HG02610 (cell line): ENCODE measurements around the gene RRP36.
A peak's percentile ranks its signal among the peaks of the same experiment; 100 is the strongest.

ENCODE experiments used
- ATAC-seq: cut with Tn5 transposase; IDR thresholded peaks from one replicate; pipeline ENCODE4 v1.9.1; 2021; ENCODE audit warnings: mild to moderate bottlenecking, moderate library complexity; ENCODE audit not compliant: unreplicated experiment

The RRP36 gene

DNA sequence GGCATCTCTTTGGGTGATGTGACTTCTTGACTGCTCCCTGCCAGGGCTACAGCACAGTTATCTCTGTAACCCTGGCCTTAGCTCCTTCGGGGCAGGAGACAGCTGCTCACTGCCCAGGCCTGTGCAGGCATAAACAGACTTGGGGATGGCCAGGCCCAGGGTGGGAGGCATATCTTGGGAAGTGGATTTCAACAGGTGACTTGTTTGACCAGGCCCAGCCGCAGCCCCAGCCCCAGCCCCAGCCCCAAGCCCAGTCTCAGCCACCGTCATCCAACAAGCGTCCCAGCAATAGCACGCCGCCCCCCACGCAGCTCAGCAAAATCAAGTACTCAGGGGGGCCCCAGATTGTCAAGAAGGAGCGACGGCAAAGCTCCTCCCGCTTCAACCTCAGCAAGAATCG lies 15.2 kb upstream of the RRP36 start:
- ATAC-seq: no peak

DNA sequence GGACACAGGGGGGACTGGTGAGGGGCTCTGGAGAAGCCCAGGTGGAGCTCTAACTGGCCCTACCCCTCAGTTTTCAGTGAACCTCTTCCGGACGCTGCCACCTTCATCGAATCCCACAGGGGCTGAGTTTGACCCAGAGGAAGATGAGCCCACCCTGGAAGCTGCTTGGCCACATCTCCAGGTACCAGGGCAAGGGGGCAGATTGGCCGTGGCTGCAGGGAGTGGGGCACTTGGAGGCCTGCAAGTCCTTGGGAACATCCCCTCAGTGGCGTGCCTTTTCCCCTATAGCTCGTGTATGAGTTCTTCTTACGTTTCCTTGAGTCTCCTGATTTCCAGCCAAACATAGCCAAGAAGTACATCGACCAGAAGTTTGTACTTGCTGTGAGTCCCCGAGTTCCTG lies 14.3 kb upstream of the RRP36 start:
- no peak for ATAC-seq

DNA sequence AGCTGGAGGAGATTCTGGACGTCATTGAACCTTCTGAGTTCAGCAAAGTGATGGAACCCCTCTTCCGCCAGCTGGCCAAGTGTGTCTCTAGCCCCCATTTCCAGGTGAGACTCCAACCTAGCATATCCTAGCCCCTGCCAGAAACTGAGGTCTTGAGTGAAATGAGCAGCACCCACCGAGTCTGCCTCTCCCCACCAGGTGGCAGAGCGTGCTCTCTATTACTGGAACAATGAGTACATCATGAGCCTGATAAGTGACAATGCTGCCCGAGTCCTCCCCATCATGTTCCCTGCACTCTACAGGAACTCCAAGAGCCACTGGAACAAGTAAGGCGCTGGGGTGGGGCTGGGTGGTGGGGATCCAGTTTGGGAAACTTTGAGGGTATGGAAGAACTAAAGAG lies 12.3 kb upstream of the RRP36 start:
- no peak for ATAC-seq

DNA sequence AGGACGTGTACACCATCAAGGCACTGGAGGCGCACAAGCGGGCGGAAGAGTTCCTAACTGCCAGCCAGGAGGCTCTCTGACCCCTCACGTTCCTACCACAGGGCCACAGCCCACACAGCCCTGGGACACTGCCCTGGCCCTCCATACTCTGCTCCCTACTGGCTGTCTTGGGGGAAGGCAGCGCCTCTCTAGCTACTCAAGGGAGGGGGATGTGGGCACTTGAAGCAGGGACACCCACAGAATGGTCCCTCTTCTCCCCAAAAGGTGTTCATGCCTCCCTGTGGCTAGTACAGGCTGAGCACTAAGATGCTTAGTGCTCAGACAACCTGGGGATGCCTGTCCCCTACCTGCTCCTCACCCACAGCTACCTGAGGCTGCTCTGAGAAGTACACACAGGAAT lies 10.2 kb upstream of the RRP36 start:
- no peak for ATAC-seq

DNA sequence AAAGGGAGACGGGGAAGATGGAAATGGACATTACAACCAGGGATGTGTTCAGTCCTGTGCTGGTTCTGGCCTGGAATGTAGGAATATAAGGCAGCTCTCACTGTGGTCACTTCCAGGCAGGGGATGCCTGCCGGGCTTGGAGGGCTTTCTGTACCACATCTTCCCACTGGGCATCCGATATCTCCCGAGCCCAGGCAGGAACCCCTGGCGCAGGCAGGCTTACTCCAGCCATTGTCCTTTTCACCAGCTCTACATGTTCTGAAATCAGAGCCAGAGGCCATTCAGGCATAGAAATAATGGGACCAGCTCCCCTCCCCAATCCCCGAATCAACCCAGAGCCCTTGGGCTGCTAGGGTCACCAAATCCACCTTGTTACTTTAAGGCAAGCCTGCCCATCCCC lies 9.1 kb upstream of the RRP36 start:
- no peak for ATAC-seq

DNA sequence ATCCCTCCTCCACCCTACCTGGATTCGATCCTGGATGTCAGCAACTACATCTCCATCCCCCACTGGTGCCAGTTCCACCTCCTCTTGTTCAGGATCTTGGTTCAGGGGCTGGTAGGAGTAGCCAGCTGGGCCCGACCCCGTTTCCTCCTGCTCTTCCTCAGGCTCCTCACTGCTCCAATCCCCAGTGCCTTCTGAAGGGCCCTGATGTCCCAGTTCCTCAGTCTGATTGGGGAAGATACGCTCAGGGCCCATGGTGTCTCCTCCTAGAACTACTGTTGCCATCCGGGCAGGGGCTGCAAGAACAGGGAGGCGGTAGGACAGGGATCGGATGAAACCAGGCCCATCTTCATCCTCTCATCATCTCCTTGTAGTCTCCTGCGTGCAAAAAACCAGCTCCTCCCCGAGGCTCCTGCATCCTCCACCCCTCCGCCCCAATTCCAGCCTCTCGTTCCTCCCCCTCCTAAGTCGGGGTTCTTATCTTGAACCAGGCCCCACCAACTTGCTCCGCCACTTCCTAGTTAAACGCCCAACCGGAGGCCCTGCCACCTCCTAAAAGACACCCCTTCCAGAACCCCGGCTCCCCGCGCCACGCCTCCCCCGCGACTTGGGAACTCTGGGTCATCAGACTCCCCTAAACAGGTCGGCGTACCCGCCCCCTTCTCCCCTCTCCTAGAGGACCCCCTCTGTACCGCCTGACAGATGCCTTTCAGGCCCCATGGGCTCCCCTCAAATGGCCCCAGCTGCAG lies 8.2 kb upstream of the RRP36 start:
- ATAC-seq: no peak

DNA sequence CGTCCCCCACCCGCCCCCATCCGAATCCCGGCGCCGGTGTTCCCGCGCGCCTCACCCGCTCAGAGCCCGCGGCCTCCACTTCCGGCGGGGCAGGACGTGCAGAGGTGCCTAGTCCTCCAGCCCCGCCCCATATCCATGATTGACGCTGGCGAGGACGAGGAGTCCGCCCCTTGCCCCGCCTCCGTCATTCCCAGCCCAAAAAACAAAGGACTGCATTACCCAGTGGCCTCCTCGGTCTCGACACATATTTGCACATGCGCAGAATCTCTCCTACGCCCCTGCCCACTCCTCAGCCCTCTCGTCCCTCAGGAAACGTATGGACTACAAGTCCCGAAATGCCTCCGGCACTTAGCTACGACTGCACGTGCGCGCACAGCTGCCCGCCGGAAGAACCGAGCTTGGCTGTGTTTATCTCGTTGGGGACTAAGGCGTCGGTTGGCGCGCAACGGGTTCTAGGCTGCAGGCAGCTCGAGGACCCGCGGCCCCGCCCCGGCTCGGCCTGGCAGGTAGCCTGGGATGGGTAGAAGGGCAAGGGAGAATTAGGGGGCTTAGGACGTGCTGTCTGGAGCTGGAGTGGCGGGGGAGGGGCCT lies 7.5 kb upstream of the RRP36 start, which contains the start of the genes KLHDC3 and MEA1:
Gene KLHDC3, plus strand, starts transcription at position 407 of the 591 bp plus-strand sequence. CDS start 2,944 bp downstream, outside the sequence.
Gene MEA1, minus strand, starts transcription at position 104 of the 591 bp plus-strand sequence. CDS start 133 bp downstream, outside the sequence.
- ATAC-seq: peak; percentile 94

GRCh38 chr6:43014434-43014909 lies 7.0 kb upstream of the RRP36 start:
- ATAC-seq: no peak

- no peak for ATAC-seq
These were observed 5.1 kb upstream of the RRP36 start for GRCh38 chr6:43016176-43016942.

GRCh38 chr6:43016943-43017334 lies 4.5 kb upstream of the RRP36 start:
- ATAC-seq: no peak

- no peak for ATAC-seq
These were observed 2.3 kb upstream of the RRP36 start for GRCh38 chr6:43019152-43019551.

GRCh38 chr6:43020052-43020705 lies 1.2 kb upstream of the RRP36 start:
- no peak for ATAC-seq

GRCh38 chr6:43020847-43021246 lies 576 bp upstream of the RRP36 start:
- no peak for ATAC-seq

- ATAC-seq: no peak
These were observed 3.0 kb downstream of the RRP36 start for GRCh38 chr6:43024436-43024835.

DNA sequence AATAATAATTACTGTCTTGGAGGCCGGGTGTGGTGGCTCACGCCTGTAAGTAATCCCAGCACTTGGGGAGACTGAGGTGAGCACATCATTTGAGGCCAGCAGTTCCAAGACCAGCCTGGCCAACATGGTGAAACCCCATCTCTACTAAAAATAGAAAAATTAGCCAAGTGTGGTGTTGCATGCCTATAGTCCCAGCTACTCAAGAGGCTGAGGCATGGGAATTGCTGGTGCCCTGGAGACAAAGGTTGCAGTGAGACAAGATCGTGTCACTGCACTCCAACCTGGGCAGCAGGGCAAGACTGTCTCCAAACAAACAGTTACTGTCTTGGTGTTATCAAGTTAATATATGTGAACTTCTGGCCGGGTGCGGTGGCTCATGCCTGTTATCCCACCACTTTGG lies 4.9 kb downstream of the RRP36 start:
- ATAC-seq: no peak

DNA sequence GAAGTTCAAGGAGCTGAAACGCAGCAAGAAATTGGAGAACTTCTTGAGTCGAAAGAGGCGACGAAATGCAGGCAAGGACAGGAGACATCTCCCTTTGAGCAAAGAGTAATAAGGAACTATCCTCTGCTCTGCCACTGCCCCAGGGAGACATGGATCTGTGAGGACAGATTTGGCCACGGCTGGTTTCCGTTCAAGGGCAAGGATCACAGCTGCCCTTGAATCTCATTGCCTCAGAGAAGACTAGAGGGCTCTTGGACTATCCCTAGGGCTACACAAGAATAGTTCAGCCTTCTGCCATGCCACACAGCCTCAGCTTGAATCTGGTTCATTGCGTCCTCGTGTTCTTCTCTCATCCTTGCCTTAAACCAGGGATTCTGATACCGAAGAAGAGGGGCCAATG lies 7.7 kb downstream of the RRP36 start:
- no peak for ATAC-seq

DNA sequence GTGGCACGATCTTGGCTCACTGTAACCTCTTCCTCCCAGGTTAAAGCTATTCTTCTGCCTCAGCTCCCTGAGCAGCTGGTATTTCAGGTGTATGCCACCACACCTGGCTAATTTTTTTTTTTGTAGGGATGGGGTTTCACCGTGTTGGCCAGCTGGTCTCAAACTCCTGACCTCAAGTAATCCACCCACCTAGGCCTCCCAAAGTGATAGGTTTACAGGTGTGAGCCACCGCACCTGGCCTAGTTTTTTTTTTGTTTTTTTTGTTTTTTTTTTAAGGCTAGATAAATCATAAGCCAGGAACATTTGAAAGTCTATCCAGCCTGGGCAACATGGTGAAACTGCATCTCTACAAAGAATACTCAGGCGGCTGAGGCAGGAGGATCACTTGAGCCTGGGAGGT lies 10.9 kb downstream of the RRP36 start:
- ATAC-seq: no peak

- no peak for ATAC-seq
These were observed 12.2 kb downstream of the RRP36 start for GRCh38 chr6:43033496-43034189.

DNA sequence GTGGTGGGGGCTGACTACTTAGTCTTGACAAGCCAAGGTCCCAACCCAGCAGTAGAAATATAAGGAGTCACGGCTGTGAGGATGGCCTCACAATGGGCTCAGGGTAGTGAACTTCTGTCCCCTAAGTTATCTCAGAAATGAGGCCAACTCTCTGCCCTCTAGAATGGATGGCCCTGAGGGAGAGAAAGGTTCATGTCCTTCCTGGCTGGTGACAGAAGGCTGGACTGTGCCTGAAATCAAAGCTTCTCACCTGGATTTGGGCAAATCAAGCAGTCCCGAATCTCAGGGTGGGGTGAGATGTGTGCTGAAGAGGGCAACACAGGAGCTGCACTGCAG lies 12.7 kb downstream of the RRP36 start:
- ATAC-seq: no peak

- ATAC-seq: no peak
These were observed 14.2 kb downstream of the RRP36 start for GRCh38 chr6:43035495-43036194.
